ENCODE measurements around the gene ZIC4. TPM values are rescaled to one million over a fixed set of nuclear protein-coding genes. Genes with fewer than 3 reads are reported as not detected.

The ZIC4 gene
- total and polyA plus RNA-seq, 2 of the 4 experiments (the other 2 are of a cell fraction): not detected

GRCh38 chr3:147390589-147391569, 15.5 kb downstream of the ZIC4 start:
- H4K8ac ChIP-seq (ENCODE audit: low read depth in 2 of 2, low read length in 2 of 2): no peak overlapping the region
- H2AFZ ChIP-seq (replicated peaks; ENCODE audit: low read length, poor library complexity): peak overlapping the region; percentile 37
- peaks cover 93% of the 10 kb centered on the region for H3K27me3 ChIP-seq (ENCODE audit: control insufficient read depth, insufficient read depth, low read length)
- H2AK5ac ChIP-seq (ENCODE audit: low read depth, low read length): no peak overlapping the region
- no peak overlapping the region for H4K5ac ChIP-seq (ENCODE audit: low read depth, low read length)
- no TSS peak for BruUV-seq (replicated peaks)
- H3K9me3 ChIP-seq (ENCODE audit: control insufficient read depth, insufficient read depth, low read length): peaks cover 20% of the 10 kb centered on the region
- H4K20me1 ChIP-seq (ENCODE audit: insufficient read depth, low read length): no peaks in the 10 kb centered on the region; the same call in 1 of the 2 replicates
- H2AK9ac ChIP-seq (replicated peaks; ENCODE audit: low read depth, low read length, poor library complexity): no peak overlapping the region
- in situ Hi-C loops (cut with MboI; ENCODE audit: low sequenced_read_pairs): no loop called here
- ChIA-PET POLR2A (ENCODE audit: unreplicated experiment) (interaction anchor here (0.5 kb wide), 1 partner anchor 680 kb away, joined by 3 read pairs; no protein-coding TSS in a partner anchor), CTCF (no interaction called here)
- DNase-seq: no peak
- H3K4me1 ChIP-seq (ENCODE audit: control insufficient read depth, insufficient read depth, low read length): no peaks in the 10 kb centered on the region
- H4K91ac ChIP-seq (ENCODE audit: insufficient read depth, low read depth, low read length): no peak overlapping the region
- H3K36me3 ChIP-seq (ENCODE audit: control insufficient read depth, insufficient read depth, low read length): no peaks in the 10 kb centered on the region
- no peak overlapping the region for H2BK20ac ChIP-seq (ENCODE audit: low read depth, low read length)
- no peak overlapping the region for H3K4me3 ChIP-seq (ENCODE audit: insufficient read depth, low read depth, low read length)
- no peak overlapping the region for H2BK15ac ChIP-seq (ENCODE audit: low read depth, low read length)
- H3K56ac ChIP-seq (ENCODE audit: extremely low read depth, insufficient read depth, low read length): no peak overlapping the region
- H3K18ac ChIP-seq (ENCODE audit: low read depth, low read length): no peak overlapping the region
- H2BK5ac ChIP-seq (ENCODE audit: low read depth, low read length, poor library complexity, severe bottlenecking): no peak overlapping the region
- H3K9ac ChIP-seq (ENCODE audit: low read depth, low read length): no peak overlapping the region
- no peak overlapping the region for H3K27ac ChIP-seq (ENCODE audit: insufficient read depth, low read length)
- no peak for ATAC-seq (ENCODE audit: low read depth)
- H3K4me2 ChIP-seq (ENCODE audit: low read depth, low read length): no peak overlapping the region
- no peak overlapping the region for H2BK120ac ChIP-seq (ENCODE audit: low read depth, low read length)
- H3K23ac ChIP-seq (ENCODE audit: low read depth, low read length): no peak overlapping the region
- WGBS, 2 experiments (ENCODE audit: extremely low coverage in 2 of 2, insufficient read length in 1 of 2): 6% methylated on average over 40 of the region's 77 CpGs; no CpG with 5 or more reads in 1 of the 2 experiments
- no peaks in the 10 kb centered on the region for H3K9me1 ChIP-seq (ENCODE audit: insufficient read depth, low read length)
- H3K79me1 ChIP-seq (ENCODE audit: low read depth in 1 of 2, low read length in 2 of 2): no peaks in the 10 kb centered on the region
- dilution Hi-C loops (cut with HindIII; ENCODE audit: low sequenced_read_pairs, unreplicated experiment): no loop called here
- intact Hi-C loops (cut with micrococcal nuclease): no loop called here
- H3K14ac ChIP-seq (replicated peaks; ENCODE audit: low read depth, low read length): no peak overlapping the region
- H3K4ac ChIP-seq (ENCODE audit: low read depth, low read length): no peak overlapping the region
- TF ChIP-seq POLR2A (IDR thresholded peaks at IDR 0.05; ENCODE audit: low read depth, low read length): no peak
- TF ChIP-seq NFE2L2 (IDR thresholded peaks at IDR 0.05; ENCODE audit: low read depth, low read length): no peak
- no peak for TF ChIP-seq MAFK (IDR thresholded peaks at IDR 0.05; ENCODE audit: low read depth, low read length)
- TF ChIP-seq BHLHE40 (IDR thresholded peaks at IDR 0.05; ENCODE audit: low read depth, low read length): no peak
- no peak for TF ChIP-seq SMC3 (IDR thresholded peaks at IDR 0.05; ENCODE audit: low read depth, low read length)
- no peak for TF ChIP-seq ELK1 (IDR thresholded peaks at IDR 0.05; ENCODE audit: borderline replicate concordance, low read depth, low read length)
- no peak for TF ChIP-seq MAZ (IDR thresholded peaks at IDR 0.05; ENCODE audit: borderline replicate concordance, low read depth, low read length)
- TF ChIP-seq FOS (IDR thresholded peaks at IDR 0.05; ENCODE audit: low read depth, low read length): no peak
- TF ChIP-seq CTCF (conservative IDR thresholded peaks at IDR 0.05; ENCODE audit: low read depth, low read length): no peak
- no peak for TF ChIP-seq RAD21 (IDR thresholded peaks at IDR 0.05; ENCODE audit: low read length)
- no peak for TF ChIP-seq MXI1 (IDR thresholded peaks at IDR 0.05; ENCODE audit: borderline replicate concordance, low read depth, low read length)
- no peak for TF ChIP-seq CEBPB (IDR thresholded peaks at IDR 0.05; ENCODE audit: low read depth, low read length)
- no peak for TF ChIP-seq USF2 (IDR thresholded peaks at IDR 0.05; ENCODE audit: low read depth, low read length)
- TF ChIP-seq CHD1 (IDR thresholded peaks at IDR 0.05; ENCODE audit: low read depth, low read length): no peak
- TF ChIP-seq RFX5 (IDR thresholded peaks at IDR 0.05; ENCODE audit: low read depth, low read length): no peak
